HFFc6 (cell line): Measurements from ENCODE around the gene MYH16. TPM values are rescaled to one million over a fixed set of nuclear protein-coding genes. Genes with fewer than 3 reads are reported as not detected.
"Not testable (repeated sequence)": the region's sequence is repeated elsewhere in the genome, so short reads cannot be mapped to it uniquely, and the experiment has no call there.

ENCODE experiments used
- DNase-seq: peaks from one replicate; pipeline ENCODE4 v3.0.0-alpha.2; 2018
- H3K27ac Mint-ChIP-seq: 2 replicates; pipeline ENCODE4 v1.8.0; 2020; ENCODE audit warnings: mild to moderate bottlenecking, mixed read lengths
- H3K27me3 Mint-ChIP-seq: 2 replicates; pipeline ENCODE4 v1.8.0; 2021; ENCODE audit warnings: mild to moderate bottlenecking, moderate library complexity, mixed read lengths; ENCODE audit not compliant: insufficient read depth
- H3K36me3 Mint-ChIP-seq: 2 replicates; pipeline ENCODE4 v1.8.0; 2021; ENCODE audit warnings: low read depth, mixed read lengths
- H3K4me1 Mint-ChIP-seq: 2 replicates; pipeline ENCODE4 v1.8.0; 2020; ENCODE audit warnings: low read depth, mixed read lengths
- H3K4me3 Mint-ChIP-seq: 2 replicates; pipeline ENCODE4 v1.8.0; 2020; ENCODE audit warnings: mild to moderate bottlenecking, moderate library complexity, mixed read lengths
- H3K9me3 Mint-ChIP-seq: 2 replicates; pipeline ENCODE4 v1.8.0; 2020; ENCODE audit warnings: mild to moderate bottlenecking, mixed read lengths
- total RNA-seq, 6 experiments: library from RNA; stranded (reverse); fragmentation: NEBNext Ultra II Directional; extraction: Animal tissue kit (Norgen Biotek cat#: 25700); gene quantifications; 2 replicates in 1 of 6; 3 replicates in 5 of 6; pipeline ENCODE4 v1.2.3, GENCODE V29; 2021
- TF ChIP-seq, protein P1 (sequence below): fragments of 200-600 bp; sonication (generic); IDR thresholded peaks from 2 replicates; pipeline ENCODE4 v1.5.0; 2021; ENCODE audit warnings: antibody characterized with exemption, mild to moderate bottlenecking

Gene MYH16
- total RNA-seq, 6 experiments from 2014 or later = 0.05 TPM; not detected in 5

DNA sequence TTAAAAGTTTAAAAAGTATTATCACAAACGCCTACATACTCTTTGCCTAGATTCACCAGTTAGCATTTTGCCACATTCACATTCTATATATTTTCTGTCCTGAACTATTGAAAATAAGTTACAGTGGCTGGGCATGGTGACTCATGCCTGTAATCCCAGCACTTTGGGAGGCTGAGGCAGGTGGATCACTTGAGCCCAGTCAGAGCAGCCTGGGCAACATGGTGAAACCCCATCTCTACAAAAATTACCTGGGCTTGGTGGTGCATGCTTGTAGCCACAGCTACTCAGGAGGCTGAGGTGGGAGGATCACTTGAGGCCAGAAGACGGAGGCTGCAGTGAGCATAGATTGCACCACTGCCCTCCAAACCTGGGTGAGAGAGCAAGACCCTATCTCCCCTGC, 58.4 kb downstream of the MYH16 start:
- peaks cover 39% of the 10 kb centered on the region for H3K4me1 Mint-ChIP-seq
- DNase-seq = no peak
- peaks cover 23% of the 10 kb centered on the region for H3K36me3 Mint-ChIP-seq
- H3K9me3 Mint-ChIP-seq = no peaks in the 10 kb centered on the region
- H3K27me3 Mint-ChIP-seq = no peaks in the 10 kb centered on the region; the same call in 1 of the 2 replicates
- H3K4me3 Mint-ChIP-seq = peak overlapping the region; percentile 87
- H3K27ac Mint-ChIP-seq = peak overlapping the region; percentile 97
- TF ChIP-seq, protein P1, sequence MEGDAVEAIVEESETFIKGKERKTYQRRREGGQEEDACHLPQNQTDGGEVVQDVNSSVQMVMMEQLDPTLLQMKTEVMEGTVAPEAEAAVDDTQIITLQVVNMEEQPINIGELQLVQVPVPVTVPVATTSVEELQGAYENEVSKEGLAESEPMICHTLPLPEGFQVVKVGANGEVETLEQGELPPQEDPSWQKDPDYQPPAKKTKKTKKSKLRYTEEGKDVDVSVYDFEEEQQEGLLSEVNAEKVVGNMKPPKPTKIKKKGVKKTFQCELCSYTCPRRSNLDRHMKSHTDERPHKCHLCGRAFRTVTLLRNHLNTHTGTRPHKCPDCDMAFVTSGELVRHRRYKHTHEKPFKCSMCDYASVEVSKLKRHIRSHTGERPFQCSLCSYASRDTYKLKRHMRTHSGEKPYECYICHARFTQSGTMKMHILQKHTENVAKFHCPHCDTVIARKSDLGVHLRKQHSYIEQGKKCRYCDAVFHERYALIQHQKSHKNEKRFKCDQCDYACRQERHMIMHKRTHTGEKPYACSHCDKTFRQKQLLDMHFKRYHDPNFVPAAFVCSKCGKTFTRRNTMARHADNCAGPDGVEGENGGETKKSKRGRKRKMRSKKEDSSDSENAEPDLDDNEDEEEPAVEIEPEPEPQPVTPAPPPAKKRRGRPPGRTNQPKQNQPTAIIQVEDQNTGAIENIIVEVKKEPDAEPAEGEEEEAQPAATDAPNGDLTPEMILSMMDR = no peak

DNA sequence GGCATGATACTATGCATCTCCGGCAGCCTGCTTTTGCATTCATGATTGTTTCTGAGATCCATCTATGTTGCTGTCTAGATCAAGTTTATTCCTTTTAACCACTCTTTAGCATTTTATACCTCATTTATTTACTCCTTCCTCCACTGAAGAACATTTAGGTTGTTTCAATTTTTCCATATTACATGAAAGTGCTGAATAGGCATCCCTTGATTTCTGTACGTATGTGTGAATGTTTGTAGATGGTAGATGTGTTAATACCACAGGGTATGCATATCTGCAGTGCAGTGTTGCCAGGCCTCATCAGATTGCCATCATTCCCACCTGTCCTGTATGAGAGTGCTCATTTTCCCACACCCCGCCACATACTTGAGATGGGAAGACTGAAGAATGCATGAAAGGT, 67.0 kb downstream of the MYH16 start:
- DNase-seq = no peak
- H3K4me3 Mint-ChIP-seq = no peak overlapping the region
- H3K27ac Mint-ChIP-seq = no peak overlapping the region
- H3K27me3 Mint-ChIP-seq = no peaks in the 10 kb centered on the region
- peaks cover 18% of the 10 kb centered on the region for H3K4me1 Mint-ChIP-seq
- TF ChIP-seq, protein P1 = no peak
- peaks cover 36% of the 10 kb centered on the region for H3K36me3 Mint-ChIP-seq
- H3K9me3 Mint-ChIP-seq = no peaks in the 10 kb centered on the region

GRCh38 chr7:99340659-99341058, 68.0 kb downstream of the MYH16 start:
- H3K9me3 Mint-ChIP-seq = no peaks in the 10 kb centered on the region
- H3K4me1 Mint-ChIP-seq = peaks cover 28% of the 10 kb centered on the region
- no peaks in the 10 kb centered on the region for H3K27me3 Mint-ChIP-seq
- TF ChIP-seq, protein P1 = no peak
- H3K36me3 Mint-ChIP-seq = peaks cover 30% of the 10 kb centered on the region
- H3K4me3 Mint-ChIP-seq = no peak overlapping the region
- DNase-seq = peak; percentile 26
- no peak overlapping the region for H3K27ac Mint-ChIP-seq

DNA sequence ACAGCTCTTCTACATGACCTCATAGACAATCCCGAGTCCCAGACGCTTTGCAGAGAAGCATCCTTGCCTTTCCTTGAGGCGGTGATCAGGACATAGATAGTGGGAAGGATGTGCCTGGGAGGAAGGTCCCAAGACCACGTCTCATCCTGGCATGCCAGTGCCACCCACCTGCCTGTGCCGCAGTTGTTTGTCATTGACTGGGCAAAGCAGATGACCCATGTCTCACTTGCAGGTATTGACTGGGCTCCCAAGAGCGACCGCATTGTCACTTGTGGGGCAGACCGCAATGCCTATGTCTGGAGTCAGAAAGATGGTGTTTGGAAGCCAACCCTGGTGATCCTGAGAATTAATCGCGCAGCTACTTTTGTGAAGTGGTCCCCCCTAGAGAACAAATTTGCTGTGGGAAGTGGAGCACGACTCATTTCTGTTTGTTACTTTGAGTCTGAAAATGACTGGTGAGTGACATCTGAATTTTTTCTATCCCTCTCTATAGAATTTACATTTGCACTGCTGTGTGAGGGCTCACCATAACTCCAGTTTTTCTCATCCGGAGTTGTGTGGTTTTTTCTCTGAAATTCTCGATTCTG, 71.5 kb downstream of the MYH16 start:
- Mint-ChIP-seq H3K4me1 (peaks cover 29% of the 10 kb centered on the region), H3K4me3 (no peak overlapping the region), H3K9me3 (no peaks in the 10 kb centered on the region)

GRCh38 chr7:99350641-99351040, 78.0 kb downstream of the MYH16 start:
- Mint-ChIP-seq H3K27ac (peak overlapping the region; percentile 7), H3K36me3 (peaks cover 18% of the 10 kb centered on the region)
- not testable (repeated sequence) for H3K9me3 Mint-ChIP-seq, DNase-seq, H3K4me3 Mint-ChIP-seq, H3K27me3 Mint-ChIP-seq, H3K4me1 Mint-ChIP-seq

More for the DNA sequence above, 71.5 kb downstream of the MYH16 start:
- DNase-seq = no peak
- Mint-ChIP-seq H3K27ac (no peak overlapping the region), H3K36me3 (peaks cover 32% of the 10 kb centered on the region), H3K27me3 (no peaks in the 10 kb centered on the region)
- TF ChIP-seq, protein P1 = no peak

- TF ChIP-seq, protein P1 = no peak
- Mint-ChIP-seq H3K27me3 (no peaks in the 10 kb centered on the region), H3K9me3 (no peaks in the 10 kb centered on the region), H3K27ac (no peak overlapping the region), H3K4me1 (no peaks in the 10 kb centered on the region), H3K36me3 (peaks cover 22% of the 10 kb centered on the region), H3K4me3 (no peak overlapping the region)
- DNase-seq = no peak
These were observed 79.6 kb downstream of the MYH16 start for GRCh38 chr7:99352247-99352646.
